HEK293 (cell line): ENCODE measurements around the gene TLE3.

Experiments
- FEZF1 ChIP-seq: fragments of 450-650 bp; formaldehyde crosslinking; IDR thresholded peaks from 2 replicates; pipeline ENCODE4 v1.5.1; 2016; ENCODE audit warnings: missing biosample characterization, missing genetic modification characterization
- GFI1B ChIP-seq: fragments of 450-650 bp; formaldehyde crosslinking; IDR thresholded peaks from 2 replicates; pipeline ENCODE4 v1.5.1; 2016; ENCODE audit warnings: missing biosample characterization, missing genetic modification characterization
- GLI2 ChIP-seq: fragments of 450-650 bp; formaldehyde crosslinking; IDR thresholded peaks from 2 replicates; pipeline ENCODE4; 2017; ENCODE audit warnings: missing biosample characterization, missing genetic modification characterization, low read depth, borderline replicate concordance
- MEIS1 ChIP-seq: sonication (generic); formaldehyde crosslinking; IDR thresholded peaks from 2 replicates; pipeline ENCODE4 v1.8.1; 2022; ENCODE audit warnings: missing genetic modification reagents, mild to moderate bottlenecking, borderline replicate concordance
- MZF1 ChIP-seq: fragments of 450-650 bp; formaldehyde crosslinking; IDR thresholded peaks from 2 replicates; pipeline ENCODE4 v1.5.1; 2017; ENCODE audit warnings: missing biosample characterization, missing genetic modification characterization, borderline replicate concordance
- PRDM1 ChIP-seq: fragments of 450-650 bp; formaldehyde crosslinking; IDR thresholded peaks from 2 replicates; pipeline ENCODE4; 2016; ENCODE audit warnings: missing biosample characterization, missing genetic modification characterization
- SCRT1 ChIP-seq: fragments of 450-650 bp; formaldehyde crosslinking; IDR thresholded peaks from 2 replicates; pipeline ENCODE4 v1.5.1; 2016; ENCODE audit warnings: missing biosample characterization, missing genetic modification characterization, borderline replicate concordance
- SCRT2 ChIP-seq: fragments of 450-650 bp; formaldehyde crosslinking; IDR thresholded peaks from 2 replicates; pipeline ENCODE4 v1.5.1; 2016; ENCODE audit warnings: missing biosample characterization, missing genetic modification characterization
- SETDB1 ChIP-seq: IDR thresholded peaks from one replicate; pipeline ENCODE4 v1.6.1; 2017; ENCODE audit warnings: mild to moderate bottlenecking, low read length, moderate library complexity, mixed read lengths; ENCODE audit not compliant: insufficient read length
- TRIM28 ChIP-seq: IDR thresholded peaks from 2 replicates; pipeline ENCODE4 v1.6.1; 2011; ENCODE audit warnings: low read length, control low read depth, borderline replicate concordance
- WT1 ChIP-seq: fragments of 450-650 bp; formaldehyde crosslinking; IDR thresholded peaks from 2 replicates; pipeline ENCODE4 v1.5.1; 2016; ENCODE audit warnings: missing biosample characterization, missing genetic modification characterization
- ZBTB26 ChIP-seq: fragments of 450-650 bp; formaldehyde crosslinking; optimal IDR thresholded peaks from 2 replicates; pipeline ENCODE3; 2016; ENCODE audit warnings: missing biosample characterization, mild to moderate bottlenecking, missing genetic modification characterization
- ZBTB44 ChIP-seq: fragments of 450-650 bp; IDR thresholded peaks from 2 replicates; pipeline ENCODE4 v1.5.1; 2018; ENCODE audit warnings: missing biosample characterization, mild to moderate bottlenecking, missing genetic modification characterization
- ZBTB6 ChIP-seq: fragments of 450-650 bp; formaldehyde crosslinking; IDR thresholded peaks from 2 replicates; pipeline ENCODE4 v1.5.1; 2017; ENCODE audit warnings: missing biosample characterization, missing genetic modification characterization
- ZBTB7A ChIP-seq: fragments of 450-650 bp; formaldehyde crosslinking; IDR thresholded peaks from 2 replicates; pipeline ENCODE4 v1.5.1; 2016; ENCODE audit warnings: low read depth, missing biosample characterization, missing genetic modification characterization
- ZNF16 ChIP-seq: fragments of 450-650 bp; formaldehyde crosslinking; IDR thresholded peaks from 2 replicates; pipeline ENCODE4 v1.5.1; 2016; ENCODE audit warnings: low read depth, missing biosample characterization, missing genetic modification characterization
- ZNF335 ChIP-seq: fragments of 450-650 bp; formaldehyde crosslinking; conservative IDR thresholded peaks from 2 replicates; pipeline ENCODE4 v1.5.1; 2016; ENCODE audit warnings: missing biosample characterization, missing genetic modification characterization
- ZNF350 ChIP-seq: fragments of 450-650 bp; formaldehyde crosslinking; IDR thresholded peaks from 2 replicates; pipeline ENCODE4 v1.5.0; 2017; ENCODE audit warnings: missing biosample characterization, mild to moderate bottlenecking, missing genetic modification characterization
- ZNF473 ChIP-seq: fragments of 450-650 bp; formaldehyde crosslinking; IDR thresholded peaks from 2 replicates; pipeline ENCODE4 v1.5.1; 2017; ENCODE audit warnings: missing biosample characterization, missing genetic modification characterization
- ZNF521 ChIP-seq: fragments of 450-650 bp; formaldehyde crosslinking; IDR thresholded peaks from 2 replicates; pipeline ENCODE4 v1.5.1; 2017; ENCODE audit warnings: missing biosample characterization, mild to moderate bottlenecking, missing genetic modification characterization
- ZNF530 ChIP-seq: fragments of 450-650 bp; formaldehyde crosslinking; IDR thresholded peaks from 2 replicates; pipeline ENCODE4 v1.5.1; 2016; ENCODE audit warnings: low read depth, missing biosample characterization, missing genetic modification characterization
- ZNF558 ChIP-seq: fragments of 450-650 bp; formaldehyde crosslinking; IDR thresholded peaks from 2 replicates; pipeline ENCODE4 v1.5.1; 2016; ENCODE audit warnings: missing biosample characterization, missing genetic modification characterization
- ZNF571 ChIP-seq: fragments of 450-650 bp; formaldehyde crosslinking; IDR thresholded peaks from 2 replicates; pipeline ENCODE4 v1.5.0; 2017; ENCODE audit warnings: missing biosample characterization, missing genetic modification characterization
- ZNF658 ChIP-seq: fragments of 450-650 bp; formaldehyde crosslinking; IDR thresholded peaks from 2 replicates; pipeline ENCODE4; 2016; ENCODE audit warnings: missing biosample characterization, missing genetic modification characterization
- ZNF664 ChIP-seq: fragments of 450-650 bp; formaldehyde crosslinking; IDR thresholded peaks from 2 replicates; pipeline ENCODE4 v1.5.1; 2016; ENCODE audit warnings: missing biosample characterization, missing genetic modification characterization
- ZNF677 ChIP-seq: fragments of 450-650 bp; IDR thresholded peaks from 2 replicates; pipeline ENCODE4 v1.5.0; 2018; ENCODE audit warnings: missing biosample characterization, mild to moderate bottlenecking, missing genetic modification characterization, moderate library complexity
- ZNF701 ChIP-seq: fragments of 450-650 bp; formaldehyde crosslinking; IDR thresholded peaks from 2 replicates; pipeline ENCODE4 v1.5.1; 2016; ENCODE audit warnings: missing biosample characterization, missing genetic modification characterization
- ZSCAN30 ChIP-seq: fragments of 450-650 bp; IDR thresholded peaks from 2 replicates; pipeline ENCODE4 v1.5.1; 2018; ENCODE audit warnings: missing biosample characterization, mild to moderate bottlenecking, missing genetic modification characterization, moderate library complexity
- TF ChIP-seq, protein P1 (sequence below): fragments of 450-650 bp; formaldehyde crosslinking; IDR thresholded peaks from 2 replicates; pipeline ENCODE4 v1.5.1; 2016; ENCODE audit warnings: missing biosample characterization, missing genetic modification characterization
- TF ChIP-seq, protein P2 (sequence below): fragments of 450-650 bp; formaldehyde crosslinking; IDR thresholded peaks from 2 replicates; pipeline ENCODE4 v1.5.1; 2016; ENCODE audit warnings: missing biosample characterization, missing genetic modification characterization

The TLE3 gene

DNA sequence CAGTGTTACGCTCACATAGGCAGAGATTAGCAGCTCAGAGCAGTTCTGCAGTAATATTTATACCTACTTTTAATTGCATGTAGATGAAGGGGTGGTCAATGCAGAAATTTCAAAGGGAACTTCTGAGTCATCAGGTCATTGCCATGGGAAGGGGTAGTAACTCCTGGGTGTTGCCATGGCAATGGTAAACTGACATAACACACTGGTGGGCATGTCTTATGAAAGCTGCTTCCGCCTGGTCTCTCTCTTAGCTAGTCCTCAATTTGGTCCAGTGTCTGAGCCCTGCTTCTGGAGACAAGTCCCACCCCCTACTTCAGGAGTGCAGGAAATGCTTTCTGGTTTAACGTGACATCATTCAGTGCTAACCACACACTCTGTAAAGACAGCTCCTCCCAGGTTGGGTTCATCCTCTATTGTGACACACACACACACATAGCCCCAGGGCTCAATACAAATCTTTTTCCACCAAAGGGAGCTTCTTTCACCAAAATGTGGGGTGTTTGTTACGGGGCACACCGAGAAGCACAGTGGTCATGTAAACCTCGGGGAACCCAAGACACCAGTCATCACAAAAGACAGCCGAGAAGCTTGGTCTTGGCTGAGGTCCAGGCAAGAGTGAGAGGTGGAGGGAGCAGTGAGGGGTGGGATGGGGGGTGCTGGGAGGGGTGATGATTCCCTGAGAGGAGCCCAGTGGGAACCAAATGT lies 74.5 kb downstream of the TLE3 start (continued):
- peak; percentile 66; the same call in 1 of the 2 replicates for TF ChIP-seq MZF1 (tag by site-specific recombination)
- no peak for TF ChIP-seq ZNF677 (tag by site-specific recombination)
- TF ChIP-seq SETDB1, result no peak
- no peak for TF ChIP-seq SCRT2 (tag by site-specific recombination)
- peak; percentile 93 for TF ChIP-seq WT1 (tag by site-specific recombination)
- no peak for TF ChIP-seq TRIM28
- no peak for TF ChIP-seq MEIS1 (CRISPR knock-in tag)
- TF ChIP-seq ZNF335 (tag by site-specific recombination), result no peak; the same call in 1 of the 2 replicates
- TF ChIP-seq FEZF1 (tag by site-specific recombination), result no peak
- no peak for TF ChIP-seq ZBTB26 (tag by site-specific recombination)
- TF ChIP-seq SCRT1, result no peak
- TF ChIP-seq GLI2 (tag by site-specific recombination), result no peak
- no peak for TF ChIP-seq ZBTB7A
- TF ChIP-seq ZNF664 (tag by site-specific recombination), result no peak
- no peak for TF ChIP-seq GFI1B (tag by site-specific recombination)
- no peak for TF ChIP-seq ZNF658 (tag by site-specific recombination)
- TF ChIP-seq ZNF350, result no peak
- no peak for TF ChIP-seq ZNF521 (tag by site-specific recombination)
- no peak for TF ChIP-seq ZBTB6 (tag by site-specific recombination)
- no peak for TF ChIP-seq PRDM1 (tag by site-specific recombination)
- TF ChIP-seq, protein P1, sequence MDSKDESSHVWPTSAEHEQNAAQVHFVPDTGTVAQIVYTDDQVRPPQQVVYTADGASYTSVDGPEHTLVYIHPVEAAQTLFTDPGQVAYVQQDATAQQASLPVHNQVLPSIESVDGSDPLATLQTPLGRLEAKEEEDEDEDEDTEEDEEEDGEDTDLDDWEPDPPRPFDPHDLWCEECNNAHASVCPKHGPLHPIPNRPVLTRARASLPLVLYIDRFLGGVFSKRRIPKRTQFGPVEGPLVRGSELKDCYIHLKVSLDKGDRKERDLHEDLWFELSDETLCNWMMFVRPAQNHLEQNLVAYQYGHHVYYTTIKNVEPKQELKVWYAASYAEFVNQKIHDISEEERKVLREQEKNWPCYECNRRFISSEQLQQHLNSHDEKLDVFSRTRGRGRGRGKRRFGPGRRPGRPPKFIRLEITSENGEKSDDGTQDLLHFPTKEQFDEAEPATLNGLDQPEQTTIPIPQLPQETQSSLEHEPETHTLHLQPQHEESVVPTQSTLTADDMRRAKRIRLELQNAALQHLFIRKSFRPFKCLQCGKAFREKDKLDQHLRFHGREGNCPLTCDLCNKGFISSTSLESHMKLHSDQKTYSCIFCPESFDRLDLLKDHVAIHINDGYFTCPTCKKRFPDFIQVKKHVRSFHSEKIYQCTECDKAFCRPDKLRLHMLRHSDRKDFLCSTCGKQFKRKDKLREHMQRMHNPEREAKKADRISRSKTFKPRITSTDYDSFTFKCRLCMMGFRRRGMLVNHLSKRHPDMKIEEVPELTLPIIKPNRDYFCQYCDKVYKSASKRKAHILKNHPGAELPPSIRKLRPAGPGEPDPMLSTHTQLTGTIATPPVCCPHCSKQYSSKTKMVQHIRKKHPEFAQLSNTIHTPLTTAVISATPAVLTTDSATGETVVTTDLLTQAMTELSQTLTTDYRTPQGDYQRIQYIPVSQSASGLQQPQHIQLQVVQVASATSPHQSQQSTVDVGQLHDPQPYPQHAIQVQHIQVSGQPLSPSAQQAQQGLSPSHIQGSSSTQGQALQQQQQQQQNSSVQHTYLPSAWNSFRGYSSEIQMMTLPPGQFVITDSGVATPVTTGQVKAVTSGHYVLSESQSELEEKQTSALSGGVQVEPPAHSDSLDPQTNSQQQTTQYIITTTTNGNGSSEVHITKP (tag by site-specific recombination), result peak; percentile 77
- no peak for TF ChIP-seq ZNF530
- peak; percentile 61; the same call in 1 of the 2 replicates for TF ChIP-seq ZBTB44 (tag by site-specific recombination)
- no peak for TF ChIP-seq ZNF571 (tag by site-specific recombination)
- no peak for TF ChIP-seq ZNF558 (tag by site-specific recombination)
- TF ChIP-seq, protein P2, sequence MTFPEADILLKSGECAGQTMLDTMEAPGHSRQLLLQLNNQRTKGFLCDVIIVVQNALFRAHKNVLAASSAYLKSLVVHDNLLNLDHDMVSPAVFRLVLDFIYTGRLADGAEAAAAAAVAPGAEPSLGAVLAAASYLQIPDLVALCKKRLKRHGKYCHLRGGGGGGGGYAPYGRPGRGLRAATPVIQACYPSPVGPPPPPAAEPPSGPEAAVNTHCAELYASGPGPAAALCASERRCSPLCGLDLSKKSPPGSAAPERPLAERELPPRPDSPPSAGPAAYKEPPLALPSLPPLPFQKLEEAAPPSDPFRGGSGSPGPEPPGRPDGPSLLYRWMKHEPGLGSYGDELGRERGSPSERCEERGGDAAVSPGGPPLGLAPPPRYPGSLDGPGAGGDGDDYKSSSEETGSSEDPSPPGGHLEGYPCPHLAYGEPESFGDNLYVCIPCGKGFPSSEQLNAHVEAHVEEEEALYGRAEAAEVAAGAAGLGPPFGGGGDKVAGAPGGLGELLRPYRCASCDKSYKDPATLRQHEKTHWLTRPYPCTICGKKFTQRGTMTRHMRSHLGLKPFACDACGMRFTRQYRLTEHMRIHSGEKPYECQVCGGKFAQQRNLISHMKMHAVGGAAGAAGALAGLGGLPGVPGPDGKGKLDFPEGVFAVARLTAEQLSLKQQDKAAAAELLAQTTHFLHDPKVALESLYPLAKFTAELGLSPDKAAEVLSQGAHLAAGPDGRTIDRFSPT, result no peak
- TF ChIP-seq ZSCAN30 (tag by site-specific recombination), result no peak
- TF ChIP-seq ZNF473, result no peak
- no peak for TF ChIP-seq ZNF16 (tag by site-specific recombination)
- no peak for TF ChIP-seq ZNF701 (tag by site-specific recombination)
